ENCODE measurements around the gene PIGU. TPM values are rescaled to one million over a fixed set of nuclear protein-coding genes. Genes with fewer than 3 reads are reported as not detected.
A peak's percentile ranks its signal among the peaks of the same experiment; 100 is the strongest.

The PIGU gene
- total RNA-seq, 1 experiment from 2014 or later = 25.0 TPM

- Histone ChIP-seq H3K27me3 (ENCODE audit: insufficient read depth, low read depth) (no peaks in the 10 kb centered on the region), H3K36me3 (ENCODE audit: low read depth) (no peaks in the 10 kb centered on the region), H3K27ac (peak within 1 kb of the TSS; percentile 16; the same call in 1 of the 2 replicates), H3K4me1 (replicated peaks; ENCODE audit: insufficient read depth) (peaks cover 34% of the 10 kb centered on the region), H4K20me1 (ENCODE audit: insufficient read depth) (no peaks in the 10 kb centered on the region; the same call in 1 of the 2 replicates), H3K4me3 (peak within 1 kb of the TSS; percentile 64), H3K9me3 (ENCODE audit: insufficient read depth, low read depth) (no peaks in the 10 kb centered on the region), H2AFZ (peak within 1 kb of the TSS; percentile 94), H3F3A (ENCODE audit: insufficient read depth, low read depth) (peaks cover 39% of the 10 kb centered on the region), H3K79me2 (ENCODE audit: low read depth) (no peaks in the 10 kb centered on the region), H3K4me2 (peak within 1 kb of the TSS; percentile 99), H3K9me2 (ENCODE audit: insufficient read depth) (no peaks in the 10 kb centered on the region)
- TF ChIP-seq EZH2 (IDR thresholded peaks at IDR 0.05; ENCODE audit: low read depth) = no peak
- no peak for TF ChIP-seq CTCF (conservative IDR thresholded peaks at IDR 0.05)
- POLR2A ChIA-PET (ENCODE audit: unreplicated experiment) = interaction anchor here (0.5 kb wide), 1 partner anchor 27 kb away, joined by 3 read pairs; no protein-coding TSS in a partner anchor
- intact Hi-C loops (cut with micrococcal nuclease; ENCODE audit: unreplicated experiment) = loop anchor here (1.0 to 5.0 kb wide), 5 partner anchors 27 to 512 kb away; partner anchors contain the start of genes AHCY and PIGU
- no TSS peak for BruUV-seq (replicated peaks)
- CTCF ChIA-PET = interaction anchor here (0.6 to 1.7 kb wide), 2 partner anchors 120 to 125 kb away, joined by 4 to 6 read pairs; no protein-coding TSS in a partner anchor
- DNase-seq = peak; percentile 61 to 80
Measured at GRCh38 chr20:34704177-34705007, 27.5 kb upstream of the PIGU start, which contains the start of gene TP53INP2. TP53INP2 (plus strand) TSS chr20:34704344; CDS start chr20:34708740, 4,396 bp downstream.

GRCh38 chr20:34703424-34704176, 26.7 kb upstream of the PIGU start:
- Histone ChIP-seq H3K4me1 (replicated peaks; ENCODE audit: insufficient read depth) (peaks cover 32% of the 10 kb centered on the region), H3F3A (ENCODE audit: insufficient read depth, low read depth) (peaks cover 39% of the 10 kb centered on the region), H3K4me2 (peak overlapping the region; percentile 99), H2AFZ (peak overlapping the region; percentile 94), H3K79me2 (ENCODE audit: low read depth) (no peaks in the 10 kb centered on the region), H3K4me3 (peak overlapping the region; percentile 64), H3K9me3 (ENCODE audit: insufficient read depth, low read depth) (no peaks in the 10 kb centered on the region), H3K27ac (no peak overlapping the region), H3K36me3 (ENCODE audit: low read depth) (no peaks in the 10 kb centered on the region), H3K9me2 (ENCODE audit: insufficient read depth) (no peaks in the 10 kb centered on the region), H4K20me1 (ENCODE audit: insufficient read depth) (no peaks in the 10 kb centered on the region; the same call in 1 of the 2 replicates), H3K27me3 (ENCODE audit: insufficient read depth, low read depth) (no peaks in the 10 kb centered on the region)
- intact Hi-C loops (cut with micrococcal nuclease; ENCODE audit: unreplicated experiment) = loop anchor here (1.0 to 2.0 kb wide), 3 partner anchors 26 to 401 kb away; partner anchors contain the start of genes AHCY and PIGU
- CTCF ChIA-PET = interaction anchor here (0.6 to 1.7 kb wide), 2 partner anchors 119 to 124 kb away, joined by 4 to 6 read pairs; no protein-coding TSS in a partner anchor
- DNase-seq = peak in 1 of 2 experiments; percentile 30
- BruUV-seq (replicated peaks) = TSS peak; percentile 83
- POLR2A ChIA-PET (ENCODE audit: unreplicated experiment) = no interaction called here
- TF ChIP-seq CTCF (conservative IDR thresholded peaks at IDR 0.05) = no peak

DNA sequence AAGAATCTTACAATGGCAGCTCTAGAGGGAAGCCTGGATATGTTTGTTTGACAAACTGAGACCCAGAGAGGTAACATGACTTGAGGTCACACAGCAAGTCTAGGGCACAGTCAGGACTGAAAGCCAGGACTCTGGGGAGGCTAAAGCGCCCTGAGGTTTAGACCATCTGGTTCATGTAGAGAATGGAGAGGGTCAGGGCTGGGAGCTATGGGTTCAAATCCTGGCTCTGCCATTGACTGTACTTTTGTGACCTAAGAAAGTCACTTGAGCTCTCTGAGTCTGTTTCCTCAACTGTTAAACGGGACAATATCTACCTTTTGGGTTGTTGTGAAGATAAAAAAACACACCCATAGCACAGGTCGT, 26.1 kb upstream of the PIGU start:
- Histone ChIP-seq H3F3A (ENCODE audit: insufficient read depth, low read depth) (peaks cover 35% of the 10 kb centered on the region), H3K9me3 (ENCODE audit: insufficient read depth, low read depth) (no peaks in the 10 kb centered on the region), H3K27ac (no peak overlapping the region), H2AFZ (no peak overlapping the region), H3K9me2 (ENCODE audit: insufficient read depth) (no peaks in the 10 kb centered on the region), H3K4me1 (replicated peaks; ENCODE audit: insufficient read depth) (peaks cover 28% of the 10 kb centered on the region), H3K4me2 (peak overlapping the region; percentile 99), H4K20me1 (ENCODE audit: insufficient read depth) (no peaks in the 10 kb centered on the region; the same call in 1 of the 2 replicates), H3K79me2 (ENCODE audit: low read depth) (no peaks in the 10 kb centered on the region), H3K36me3 (ENCODE audit: low read depth) (no peaks in the 10 kb centered on the region), H3K27me3 (ENCODE audit: insufficient read depth, low read depth) (no peaks in the 10 kb centered on the region), H3K4me3 (peak overlapping the region; percentile 64; the same call in 1 of the 2 replicates)
- no peak for TF ChIP-seq EZH2 (IDR thresholded peaks at IDR 0.05; ENCODE audit: low read depth)
- TF ChIP-seq CTCF (conservative IDR thresholded peaks at IDR 0.05) = no peak
- intact Hi-C loops (cut with micrococcal nuclease; ENCODE audit: unreplicated experiment) = no loop called here
- no TSS peak for BruUV-seq (replicated peaks)
- POLR2A ChIA-PET (ENCODE audit: unreplicated experiment) = no interaction called here
- CTCF ChIA-PET = interaction anchor here (0.6 to 1.7 kb wide), 2 partner anchors 123 to 313 kb away, joined by 3 to 6 read pairs; no protein-coding TSS in a partner anchor
- no peak for DNase-seq
